Measurements from ENCODE around the gene IFI27L1. TPM values are rescaled to one million over a fixed set of nuclear protein-coding genes. Genes with fewer than 3 reads are reported as not detected.
A peak's percentile ranks its signal among the peaks of the same experiment; 100 is the strongest.

Gene IFI27L1
- total and polyA plus RNA-seq, 2 donors (not counting 1 experiment from before 2014, with no cell fraction given): 6.5 to 6.7 TPM

DNA sequence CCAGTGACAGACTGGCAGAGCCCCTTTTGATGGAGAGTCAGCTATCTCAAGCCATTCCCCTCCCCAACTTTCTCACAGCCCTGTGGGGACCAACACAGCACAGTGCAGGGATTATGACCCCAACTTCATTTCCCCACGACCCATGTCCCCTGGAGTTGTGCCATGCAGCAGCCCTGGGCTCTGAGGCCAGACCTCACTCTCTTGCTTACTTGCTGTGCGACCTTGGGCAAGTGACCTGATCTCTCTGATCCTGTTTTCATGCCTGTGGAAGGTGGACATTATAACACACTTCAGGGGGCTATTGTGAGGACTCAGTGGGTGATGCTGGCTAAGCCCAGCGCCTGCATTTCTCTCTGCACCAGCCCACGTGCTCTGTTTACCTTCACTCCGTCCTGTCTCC, 40.9 kb upstream of the IFI27L1 start:
- H3K36me3 ChIP-seq (replicated peaks in 1 of 2; ENCODE audit: control extremely low read depth in 1 of 2, control insufficient read depth in 1 of 2, extremely low read depth in 1 of 2, insufficient read depth in 2 of 2, low read length in 1 of 2): peaks cover 0 to 3% of the 10 kb centered on the region in 2 experiments
- CTCF ChIA-PET: interaction anchor here (9.5 kb wide), 1 partner anchor 99 kb away, joined by 195 read pairs; no protein-coding TSS in a partner anchor
- no peaks in the 10 kb centered on the region for H3K9me3 ChIP-seq (ENCODE audit: control extremely low read depth in 1 of 3, control insufficient read depth in 2 of 3, insufficient read depth in 1 of 3, low read length in 2 of 3)
- H3K27ac ChIP-seq (ENCODE audit: low read length in 2 of 2): no peak overlapping the region
- no peaks in the 10 kb centered on the region for H3K27me3 Mint-ChIP-seq
- H3K27ac Mint-ChIP-seq: no peak overlapping the region
- no peak overlapping the region for H3K4me3 Mint-ChIP-seq
- no peak overlapping the region for H2AFZ ChIP-seq (ENCODE audit: insufficient read depth, low read depth, low read length, poor library complexity, severe bottlenecking)
- WGBS (ENCODE audit: insufficient coverage): 94% methylated on average over 2 of the region's 5 CpGs
- H3K4me3 ChIP-seq (ENCODE audit: control extremely low read depth in 1 of 5, extremely low read depth in 1 of 5, insufficient read depth in 1 of 5, low read depth in 2 of 5, low read length in 4 of 5): no peak overlapping the region
- H3K9ac ChIP-seq (ENCODE audit: low read length): no peak overlapping the region
- no peaks in the 10 kb centered on the region for H3K79me2 ChIP-seq (ENCODE audit: control insufficient read depth, insufficient read depth, low read length)
- H3K4me1 Mint-ChIP-seq: peaks cover 2% of the 10 kb centered on the region
- H4K20me1 ChIP-seq (ENCODE audit: control insufficient read depth, insufficient read depth, low read length, poor library complexity, severe bottlenecking): no peaks in the 10 kb centered on the region
- TF ChIP-seq EZH2 (IDR thresholded peaks at IDR 0.05; ENCODE audit: borderline replicate concordance, insufficient read depth, low read depth, low read length, poor library complexity, severe bottlenecking) (no peak), CTCF (IDR thresholded peaks at IDR 0.05) (no peak)
- H3K4me1 ChIP-seq (ENCODE audit: control insufficient read depth in 2 of 2, insufficient read depth in 2 of 2, low read length in 2 of 2): no peaks in the 10 kb centered on the region
- intact Hi-C loops (cut with micrococcal nuclease): no loop called here
- no peak for ATAC-seq (ENCODE audit: low read depth)
- POLR2A ChIA-PET: no interaction called here
- H3K9me3 Mint-ChIP-seq (ENCODE audit: insufficient read depth): no peaks in the 10 kb centered on the region
- H3K27me3 ChIP-seq (replicated peaks in 1 of 4; ENCODE audit: control extremely low read depth in 1 of 4, control insufficient read depth in 3 of 4, insufficient read depth in 4 of 4, low read length in 3 of 4): no peaks in the 10 kb centered on the region
- H3K4me2 ChIP-seq (replicated peaks; ENCODE audit: low read depth, low read length, poor library complexity, severe bottlenecking): no peak overlapping the region
- DNase-seq: no peak

GRCh38 chr14:94040796-94041195, 40.3 kb upstream of the IFI27L1 start:
- ATAC-seq (ENCODE audit: low read depth) (no peak), DNase-seq (no peak)
- no peaks in the 10 kb centered on the region for H3K9me3 ChIP-seq (ENCODE audit: control extremely low read depth in 1 of 3, control insufficient read depth in 2 of 3, insufficient read depth in 1 of 3, low read length in 2 of 3)
- H3K27me3 Mint-ChIP-seq: no peaks in the 10 kb centered on the region
- H3K27ac Mint-ChIP-seq: peak overlapping the region; percentile 12
- no peaks in the 10 kb centered on the region for H3K79me2 ChIP-seq (ENCODE audit: control insufficient read depth, insufficient read depth, low read length)
- H2AFZ ChIP-seq (ENCODE audit: insufficient read depth, low read depth, low read length, poor library complexity, severe bottlenecking): no peak overlapping the region
- H3K9ac ChIP-seq (ENCODE audit: low read length): no peak overlapping the region
- H3K4me1 Mint-ChIP-seq: peaks cover 2% of the 10 kb centered on the region
- H3K36me3 ChIP-seq (replicated peaks in 1 of 2; ENCODE audit: control extremely low read depth in 1 of 2, control insufficient read depth in 1 of 2, extremely low read depth in 1 of 2, insufficient read depth in 2 of 2, low read length in 1 of 2): peaks cover 0 to 7% of the 10 kb centered on the region in 2 experiments
- H3K9me3 Mint-ChIP-seq (ENCODE audit: insufficient read depth): no peaks in the 10 kb centered on the region
- POLR2A ChIA-PET: no interaction called here
- CTCF ChIA-PET: no interaction called here
- no peaks in the 10 kb centered on the region for H3K4me1 ChIP-seq (ENCODE audit: control insufficient read depth in 2 of 2, insufficient read depth in 2 of 2, low read length in 2 of 2)
- H3K4me2 ChIP-seq (replicated peaks; ENCODE audit: low read depth, low read length, poor library complexity, severe bottlenecking): no peak overlapping the region
- no peak overlapping the region for H3K27ac ChIP-seq (ENCODE audit: low read length in 2 of 2)
- no peak overlapping the region for H3K4me3 ChIP-seq (ENCODE audit: control extremely low read depth in 1 of 5, extremely low read depth in 1 of 5, insufficient read depth in 1 of 5, low read depth in 2 of 5, low read length in 4 of 5)
- TF ChIP-seq EZH2 (IDR thresholded peaks at IDR 0.05; ENCODE audit: borderline replicate concordance, insufficient read depth, low read depth, low read length, poor library complexity, severe bottlenecking): no peak
- no peak for TF ChIP-seq CTCF (IDR thresholded peaks at IDR 0.05)
- WGBS (ENCODE audit: insufficient coverage): 94% methylated on average over 13 of the region's 13 CpGs
- H4K20me1 ChIP-seq (ENCODE audit: control insufficient read depth, insufficient read depth, low read length, poor library complexity, severe bottlenecking): no peaks in the 10 kb centered on the region
- H3K4me3 Mint-ChIP-seq: no peak overlapping the region
- H3K27me3 ChIP-seq (replicated peaks in 1 of 4; ENCODE audit: control extremely low read depth in 1 of 4, control insufficient read depth in 3 of 4, insufficient read depth in 4 of 4, low read length in 3 of 4): no peaks in the 10 kb centered on the region
- intact Hi-C loops (cut with micrococcal nuclease): no loop called here

Data from B cell (primary cell).